GM12874 (cell line): ENCODE results near the gene APOF.

Source experiments
- CTCF ChIP-seq: IDR thresholded peaks from 2 replicates; pipeline ENCODE4 v1.5.1; 2011; ENCODE audit warnings: low read depth, mild to moderate bottlenecking, control low read depth, low read length, moderate library complexity; ENCODE audit not compliant: insufficient read depth

Gene APOF

GRCh38 chr12:56337753-56338251 lies 24.9 kb downstream of the APOF start:
- TF ChIP-seq CTCF = no peak

DNA sequence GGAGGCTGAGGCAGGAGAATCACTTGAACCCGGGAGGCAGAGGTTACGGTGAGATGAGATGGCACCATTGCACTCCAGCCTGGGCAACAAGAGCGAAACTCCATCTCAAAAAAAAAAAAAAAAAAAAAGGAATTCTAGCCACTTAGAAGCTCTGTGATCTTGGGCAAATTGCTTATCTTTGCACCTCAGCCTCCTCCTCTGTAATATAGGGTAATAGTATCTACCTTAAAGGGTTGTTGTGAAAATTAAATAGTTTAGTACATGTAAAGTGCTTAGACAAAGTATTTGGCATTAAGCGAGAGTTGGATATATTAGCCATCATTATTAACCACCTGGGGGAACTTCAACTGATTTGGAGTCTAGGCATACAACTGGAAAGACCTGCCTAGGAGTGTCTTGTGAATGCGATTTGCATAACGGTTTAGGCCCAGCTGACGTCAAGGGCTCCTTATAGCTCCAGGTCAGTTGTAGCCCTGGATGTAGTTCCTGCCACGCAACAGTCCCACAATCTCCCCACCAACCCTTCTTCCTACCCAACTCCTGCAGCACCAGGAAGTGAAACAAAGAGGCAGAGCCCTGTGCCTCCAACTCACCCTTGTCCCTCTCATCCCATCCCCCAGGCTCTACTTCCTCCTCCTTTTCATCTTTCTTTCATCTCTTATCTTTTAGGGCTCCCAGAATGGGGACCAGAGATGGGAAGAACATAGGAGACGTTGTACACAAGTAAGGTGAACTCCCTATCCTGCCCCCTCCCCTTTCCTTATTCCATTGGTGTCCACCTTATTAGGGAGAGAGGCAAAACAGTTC lies 26.1 kb downstream of the APOF start:
- no peak for TF ChIP-seq CTCF

GRCh38 chr12:56334490-56334793 lies 28.2 kb downstream of the APOF start:
- no peak for TF ChIP-seq CTCF

GRCh38 chr12:56333679-56334489 lies 28.8 kb downstream of the APOF start, which contains the start of gene PAN2:
PAN2 (minus strand) TSS chr12:56334000; CDS start chr12:56333094, 906 bp downstream.
- TF ChIP-seq CTCF = peak; percentile 51

DNA sequence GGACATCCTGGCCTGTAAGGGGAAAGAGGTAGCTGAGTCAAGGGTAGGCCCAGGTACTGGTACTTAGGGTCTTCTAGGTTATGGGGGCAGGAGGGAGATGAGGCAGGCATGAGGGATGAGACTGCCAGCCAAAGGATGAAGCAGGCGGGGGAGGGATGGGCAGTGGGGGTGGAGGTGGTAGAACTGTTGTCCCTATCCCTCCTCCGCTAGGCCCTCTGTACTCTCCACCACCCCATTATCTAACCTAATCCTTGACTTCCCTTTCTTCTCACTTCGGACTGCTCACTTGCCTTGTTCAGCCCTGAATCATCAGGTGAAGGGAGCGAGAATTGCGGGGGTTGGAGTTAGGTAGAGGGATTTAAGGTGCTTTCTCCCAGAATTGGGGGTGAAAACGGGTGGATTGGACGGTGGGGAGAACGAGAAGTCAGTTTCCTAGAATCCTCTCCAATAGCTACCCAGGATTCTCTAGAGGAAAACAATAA lies 29.4 kb downstream of the APOF start:
- no peak for TF ChIP-seq CTCF

DNA sequence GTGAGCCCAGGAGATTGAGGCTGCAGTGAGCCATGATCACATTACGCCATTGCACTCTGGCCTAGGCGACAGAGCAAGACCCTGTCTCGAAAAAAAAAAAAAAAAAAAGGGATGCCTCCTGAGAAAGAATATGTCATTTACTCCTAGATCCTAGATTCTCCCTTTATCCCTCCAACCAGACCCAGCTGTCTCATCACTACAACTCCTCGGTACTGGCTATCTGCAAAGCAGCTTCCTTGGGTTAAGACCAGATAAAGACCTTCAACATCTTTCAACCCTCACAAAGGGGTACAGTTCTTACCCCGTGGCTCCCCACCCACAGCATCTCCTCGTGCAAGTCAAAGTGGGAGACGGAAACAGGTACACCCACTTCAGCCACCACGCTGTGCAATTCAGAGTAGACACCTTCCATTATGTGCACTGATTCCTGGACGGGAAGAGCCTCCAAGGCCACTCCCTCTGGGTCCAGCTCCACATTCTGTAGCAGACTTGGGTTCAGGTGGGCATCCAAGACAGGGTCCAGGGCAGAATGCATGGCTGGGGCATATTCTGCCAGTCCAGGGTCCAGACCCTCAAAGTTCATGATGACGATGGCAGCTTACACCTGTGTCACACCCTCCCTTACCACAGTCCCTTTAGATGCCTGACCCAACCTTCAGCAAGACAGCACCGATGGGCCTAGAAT lies 30.0 kb downstream of the APOF start:
- TF ChIP-seq CTCF = no peak

DNA sequence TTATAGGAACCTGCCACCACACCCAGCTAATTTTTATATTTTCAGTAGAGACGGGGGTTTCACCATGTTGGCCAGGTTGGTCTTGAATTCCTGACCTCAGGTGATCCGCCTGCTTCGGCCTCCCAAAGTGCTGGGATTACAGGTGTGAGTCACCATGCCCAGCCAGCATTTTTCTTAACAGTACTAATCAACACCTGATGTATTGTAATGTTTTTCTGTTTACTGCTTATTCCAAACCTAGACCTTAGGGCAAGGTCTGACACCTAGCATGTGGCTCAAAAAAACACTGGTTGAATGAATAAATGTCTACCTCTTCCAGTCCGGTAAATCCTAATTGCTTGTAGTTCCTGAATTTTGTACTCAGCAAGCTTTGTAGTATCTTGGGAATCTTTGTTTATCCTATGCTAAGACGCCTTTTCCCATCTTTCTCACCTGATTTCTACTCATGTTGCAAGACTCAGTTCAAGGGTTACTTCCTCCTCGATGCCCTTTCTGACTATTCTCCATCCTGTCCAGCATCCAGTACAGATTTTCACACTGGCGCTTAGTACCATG lies 31.6 kb downstream of the APOF start:
- TF ChIP-seq CTCF = no peak
